ENCODE data around the gene DNAL4. TPM values are rescaled to one million over a fixed set of nuclear protein-coding genes. Genes with fewer than 3 reads are reported as not detected.

The DNAL4 gene
- total and polyA plus RNA-seq, 2 donors (not counting 1 experiment from before 2014, with no cell fraction given), result 9.9 to 10.3 TPM

- ATAC-seq (ENCODE audit: low read depth), result peak; percentile 37
- ChIA-PET CTCF (interaction anchor here (0.6 to 1.5 kb wide), 5 partner anchors 7 to 455 kb away, joined by 3 to 5 read pairs (median 3); no protein-coding TSS in a partner anchor), POLR2A (interaction anchor here (0.6 to 1.4 kb wide), 4 partner anchors 11 to 713 kb away, joined by 3 to 5 read pairs (median 4); no protein-coding TSS in a partner anchor)
- H4K20me1 ChIP-seq (ENCODE audit: control insufficient read depth, insufficient read depth, low read length, poor library complexity, severe bottlenecking), result no peaks in the 10 kb centered on the region
- peak overlapping the region; percentile 18 for H3K9ac ChIP-seq (ENCODE audit: low read length)
- TF ChIP-seq EZH2 (IDR thresholded peaks at IDR 0.05; ENCODE audit: borderline replicate concordance, insufficient read depth, low read depth, low read length, poor library complexity, severe bottlenecking) (no peak), CTCF (IDR thresholded peaks at IDR 0.05) (no peak)
- H3K4me2 ChIP-seq (replicated peaks; ENCODE audit: low read depth, low read length, poor library complexity, severe bottlenecking), result peak overlapping the region; percentile 54
- 59% methylated on average over 19 of the region's 20 CpGs for WGBS (ENCODE audit: insufficient coverage)
- H2AFZ ChIP-seq (ENCODE audit: insufficient read depth, low read depth, low read length, poor library complexity, severe bottlenecking), result no peak overlapping the region
- Mint-ChIP-seq H3K4me3 (no peak overlapping the region), H3K4me1 (peaks cover 34% of the 10 kb centered on the region), H3K27me3 (no peaks in the 10 kb centered on the region), H3K27ac (no peak overlapping the region), H3K9me3 (ENCODE audit: insufficient read depth) (no peaks in the 10 kb centered on the region)
- peaks cover 38 to 50% of the 10 kb centered on the region in 2 donors for H3K4me1 ChIP-seq (ENCODE audit: control insufficient read depth in 2 of 2, insufficient read depth in 2 of 2, low read length in 2 of 2)
- H3K36me3 ChIP-seq (replicated peaks in 1 of 2; ENCODE audit: control extremely low read depth in 1 of 2, control insufficient read depth in 1 of 2, extremely low read depth in 1 of 2, insufficient read depth in 2 of 2, low read length in 1 of 2), result no peaks in the 10 kb centered on the region
- H3K27ac ChIP-seq (ENCODE audit: low read length in 2 of 2), result no peak overlapping the region
- DNase-seq, result no peak
- intact Hi-C loops (cut with micrococcal nuclease), result no loop called here
- no peaks in the 10 kb centered on the region for H3K27me3 ChIP-seq (replicated peaks in 1 of 4; ENCODE audit: control extremely low read depth in 1 of 4, control insufficient read depth in 3 of 4, insufficient read depth in 4 of 4, low read length in 3 of 4)
- no peaks in the 10 kb centered on the region for H3K79me2 ChIP-seq (ENCODE audit: control insufficient read depth, insufficient read depth, low read length)
- no peaks in the 10 kb centered on the region for H3K9me3 ChIP-seq (ENCODE audit: control extremely low read depth in 1 of 3, control insufficient read depth in 2 of 3, insufficient read depth in 1 of 3, low read length in 2 of 3)
- H3K4me3 ChIP-seq (ENCODE audit: control extremely low read depth in 1 of 5, extremely low read depth in 1 of 5, insufficient read depth in 1 of 5, low read depth in 2 of 5, low read length in 4 of 5), result no peak overlapping the region
Observed at GRCh38 chr22:38761202-38762162, 32.5 kb downstream of the DNAL4 start.

Measured in B cell (primary cell).